Hypothalamus (tissue), 51 donors: Measurements from ENCODE around the gene TUB.

Source experiments
- DNase-seq, 51 donors: peaks; one replicate each; lab custom pipeline; 2025; lab: John Stamatoyannopoulos, UW

TUB gene

GRCh38 chr11:8041576-8041975 lies 39.4 kb upstream of the TUB start:
- no peak for DNase-seq

GRCh38 chr11:8043756-8044155 lies 37.3 kb upstream of the TUB start:
- no peak for DNase-seq

GRCh38 chr11:8045839-8046238 lies 35.2 kb upstream of the TUB start:
- no peak for DNase-seq

GRCh38 chr11:8047382-8047781 lies 33.6 kb upstream of the TUB start:
- DNase-seq, result no peak

GRCh38 chr11:8049084-8049483 lies 31.9 kb upstream of the TUB start:
- no peak for DNase-seq

- DNase-seq, result no peak
These were observed 25.7 kb upstream of the TUB start for GRCh38 chr11:8055091-8055835.

GRCh38 chr11:8055836-8056526 lies 25.0 kb upstream of the TUB start:
- DNase-seq, result no peak

GRCh38 chr11:8056810-8057463 lies 24.1 kb upstream of the TUB start:
- DNase-seq, result no peak

GRCh38 chr11:8058216-8058615 lies 22.8 kb upstream of the TUB start:
- no peak for DNase-seq

- DNase-seq, result no peak
These were observed 22.0 kb upstream of the TUB start for GRCh38 chr11:8059030-8059429.

GRCh38 chr11:8059571-8060011 lies 21.4 kb upstream of the TUB start:
- no peak for DNase-seq

GRCh38 chr11:8060146-8060719 lies 20.8 kb upstream of the TUB start:
- DNase-seq, result no peak

GRCh38 chr11:8060801-8061554 lies 20.0 kb upstream of the TUB start:
- peak in 2 of 51 donors; percentile 5 to 62 for DNase-seq

GRCh38 chr11:8061555-8062428 lies 19.2 kb upstream of the TUB start:
- DNase-seq, result no peak

GRCh38 chr11:8062781-8063257 lies 18.2 kb upstream of the TUB start:
- DNase-seq, result no peak

- no peak for DNase-seq
These were observed 17.7 kb upstream of the TUB start for GRCh38 chr11:8063324-8063723.

GRCh38 chr11:8065031-8065430 lies 16.0 kb upstream of the TUB start:
- no peak for DNase-seq

- no peak for DNase-seq
These were observed 14.7 kb upstream of the TUB start for GRCh38 chr11:8066036-8066910.
